A549 (cell line): ENCODE data around the gene FMOD.

Experiments used
- CTCF ChIP-seq: fragments of >200 bp; sonication (Bioruptor Twin); formaldehyde crosslinking; IDR thresholded peaks from 3 replicates; pipeline ENCODE4 v1.5.1; 2016
- HOXA7 ChIP-seq: fragments of 250-450 bp; sonication (Bioruptor Pico); IDR thresholded peaks from 2 replicates; pipeline ENCODE4 v1.5.0; 2020; ENCODE audit warnings: mild to moderate bottlenecking, moderate library complexity
- PBX3 ChIP-seq: IDR thresholded peaks from 2 replicates; pipeline ENCODE4 v1.6.1; 2012
- RCOR1 ChIP-seq: fragments of 150-350 bp; IDR thresholded peaks from 2 replicates; pipeline ENCODE4 v1.6.1; 2014; ENCODE audit warnings: antibody characterized with exemption, low read length, low read depth
- REST ChIP-seq: fragments of 200-600 bp; sonication (generic); IDR thresholded peaks from 2 replicates; pipeline ENCODE4 v1.6.1; 2016; ENCODE audit warnings: antibody characterized with exemption, mild to moderate bottlenecking, moderate library complexity
- TP53 ChIP-seq: fragments of 250-450 bp; sonication (Bioruptor Pico); IDR thresholded peaks from 2 replicates; pipeline ENCODE4 v1.5.0; 2021; ENCODE audit warnings: mild to moderate bottlenecking, moderate library complexity

- TF ChIP-seq REST: no peak
- no peak for TF ChIP-seq RCOR1
- no peak for TF ChIP-seq CTCF
- TF ChIP-seq HOXA7: no peak
- TF ChIP-seq PBX3: no peak
- TF ChIP-seq TP53 (CRISPR knock-in tag): no peak
Measured at GRCh38 chr1:203325026-203325417, 25.9 kb downstream of the FMOD start.
